ENCODE data around the gene YIPF7. TPM values are rescaled to one million over a fixed set of nuclear protein-coding genes. Genes with fewer than 3 reads are reported as not detected.
A peak's percentile ranks its signal among the peaks of the same experiment; 100 is the strongest.

The YIPF7 gene
- total RNA-seq = not detected in 2 replicates

DNA sequence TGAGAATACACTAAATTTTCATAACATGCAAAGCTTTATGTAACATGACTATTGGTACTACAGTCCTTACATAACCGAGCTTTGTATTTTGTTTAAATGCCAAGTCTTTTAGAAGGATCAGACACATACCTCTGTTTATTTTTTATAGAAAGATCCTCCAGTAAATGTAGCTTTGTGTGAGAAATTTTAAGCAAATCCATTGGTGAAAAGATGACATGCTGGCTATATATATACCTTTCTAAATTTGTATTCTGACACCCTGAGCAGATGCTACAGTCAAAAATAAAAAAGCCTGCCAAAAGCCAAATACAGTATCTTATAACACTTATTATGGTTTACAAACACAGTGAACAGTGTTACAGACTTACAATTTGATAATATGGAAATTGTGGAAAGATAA, at the start of gene YIPF7:
TSS of gene YIPF7 (minus strand) at position 201 of the 400 bp plus-strand sequence. CDS start 1,525 bp downstream, outside the sequence.
- DNase-seq (ENCODE audit: low read depth, low spot score) = no peak

DNA sequence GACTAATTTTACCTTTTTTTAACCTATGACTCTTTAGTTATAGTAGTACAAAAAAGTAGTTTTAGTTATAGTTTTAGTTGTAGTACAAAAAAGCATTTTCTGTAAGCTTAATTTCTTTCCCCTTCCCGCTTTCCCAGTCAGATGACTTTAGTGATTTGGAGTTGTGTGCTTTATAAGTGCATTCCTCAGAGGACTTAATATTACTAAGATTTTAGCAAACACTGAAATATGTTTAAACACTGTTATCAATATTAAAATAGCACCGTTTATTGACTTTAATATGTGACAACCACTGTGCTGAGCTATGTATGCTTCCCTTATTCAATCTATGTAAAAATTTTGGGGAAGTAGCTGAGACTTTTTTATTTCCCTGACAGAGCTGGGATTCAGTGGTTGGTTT, 49.6 kb upstream of the YIPF7 start:
- DNase-seq (ENCODE audit: low read depth, low spot score) = no peak

DNA sequence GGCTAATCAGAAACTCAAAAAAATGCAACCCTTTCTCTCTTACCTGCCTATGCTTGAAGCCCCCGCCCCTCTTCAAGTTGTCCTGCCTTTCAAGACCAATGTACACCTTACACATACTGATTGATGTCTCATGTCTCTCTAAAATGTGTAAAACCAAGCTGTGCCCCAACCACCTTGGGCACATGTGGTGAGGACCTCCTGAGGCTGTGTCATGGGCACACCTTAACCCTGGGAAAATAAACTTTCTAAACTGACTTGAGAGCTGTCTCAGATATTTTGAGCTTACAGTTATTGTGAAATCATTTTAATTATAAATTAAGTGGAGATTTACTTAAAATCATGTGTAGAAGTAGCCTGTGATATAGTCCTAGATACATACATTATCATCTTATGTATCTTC, 49.0 kb upstream of the YIPF7 start:
- no peak for DNase-seq (ENCODE audit: low read depth, low spot score)

DNA sequence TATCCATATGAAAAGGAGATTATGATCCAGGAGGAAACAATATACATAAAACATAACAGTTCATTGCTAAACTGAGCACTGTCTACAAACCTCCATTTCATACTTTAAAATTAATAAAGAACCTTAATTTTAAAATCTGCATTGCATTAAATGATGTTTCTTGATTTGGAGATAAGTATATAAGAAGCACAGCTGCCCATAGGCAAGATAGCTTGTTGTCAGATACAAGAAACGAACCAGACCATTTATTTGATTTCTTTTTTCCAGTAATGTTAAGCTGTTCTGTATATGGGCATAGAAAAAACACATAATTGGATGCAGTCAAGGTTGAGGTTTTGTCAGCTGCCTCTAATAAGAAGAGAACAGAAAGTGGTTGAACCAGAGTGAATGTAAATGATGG, 33.2 kb upstream of the YIPF7 start:
- DNase-seq (ENCODE audit: low read depth, low spot score) = no peak

DNA sequence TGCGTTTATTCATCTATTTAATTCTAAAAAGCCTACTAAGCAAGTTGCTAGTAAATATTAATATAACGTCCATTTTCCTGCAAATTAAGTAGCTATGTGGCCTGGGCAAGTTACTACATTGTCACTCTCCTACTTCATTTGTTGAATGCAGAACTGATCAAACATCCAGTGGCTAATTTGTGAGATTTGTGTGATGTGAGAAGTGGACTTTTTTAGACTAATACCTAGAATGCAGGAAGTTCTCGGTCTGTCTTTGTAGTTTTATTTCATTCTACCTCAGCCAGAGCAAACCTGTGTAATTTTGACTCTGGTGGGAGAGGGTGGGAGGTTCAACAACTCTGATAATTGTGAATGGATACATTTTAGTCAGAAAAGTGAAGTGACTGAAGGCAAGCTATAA, 27.6 kb upstream of the YIPF7 start:
- no peak for DNase-seq (ENCODE audit: low read depth, low spot score)

DNA sequence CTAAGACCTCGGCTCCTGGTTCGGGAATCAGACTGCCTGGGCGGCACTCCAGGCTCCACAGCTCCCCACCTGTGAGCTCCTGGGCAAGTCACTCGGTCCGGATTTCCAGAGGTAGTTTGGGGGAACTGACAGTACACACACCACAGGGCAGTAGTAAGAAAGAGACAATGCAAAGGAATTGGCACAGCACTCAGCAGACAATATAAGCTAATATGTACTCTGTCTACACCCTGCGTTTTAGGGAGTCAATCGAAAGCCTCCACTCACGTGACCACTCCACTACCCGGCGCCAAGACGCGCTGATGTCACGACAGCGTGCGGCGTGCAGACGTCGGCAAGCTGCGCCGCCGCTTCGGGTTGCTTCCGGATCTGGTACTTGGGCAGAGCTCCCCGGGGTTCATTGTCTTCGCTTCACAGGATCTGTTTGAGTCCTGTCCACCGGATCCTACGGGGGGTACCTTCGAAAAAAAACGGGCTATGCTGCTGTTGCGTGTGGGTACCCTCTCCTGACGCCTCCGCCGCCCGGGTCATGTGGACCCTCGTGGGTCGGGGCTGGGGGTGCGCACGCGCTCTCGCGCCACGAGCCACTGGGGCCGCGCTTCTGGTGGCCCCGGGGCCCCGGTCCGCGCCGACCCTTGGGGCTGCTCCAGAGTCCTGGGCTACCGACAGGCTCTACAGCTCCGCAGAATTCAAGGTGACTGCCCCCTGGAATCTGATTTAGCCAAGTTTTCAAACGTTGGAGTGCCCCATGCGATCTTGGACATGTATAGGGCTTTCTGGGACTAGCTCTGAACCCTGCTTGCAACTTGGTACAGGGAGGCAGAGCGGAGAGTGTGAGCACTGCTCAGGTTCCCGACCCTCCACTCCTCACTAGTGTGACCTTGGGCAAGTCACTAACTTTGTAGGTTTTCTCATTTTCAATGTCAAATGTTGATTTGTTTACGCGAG, 26.9 kb upstream of the YIPF7 start, which contains the start of gene GUF1:
TSS of gene GUF1 (plus strand) at position 327 of the 948 bp plus-strand sequence. CDS start at position 530, 203 bp downstream.
- peak; percentile 68 for DNase-seq (ENCODE audit: low read depth, low spot score)

DNA sequence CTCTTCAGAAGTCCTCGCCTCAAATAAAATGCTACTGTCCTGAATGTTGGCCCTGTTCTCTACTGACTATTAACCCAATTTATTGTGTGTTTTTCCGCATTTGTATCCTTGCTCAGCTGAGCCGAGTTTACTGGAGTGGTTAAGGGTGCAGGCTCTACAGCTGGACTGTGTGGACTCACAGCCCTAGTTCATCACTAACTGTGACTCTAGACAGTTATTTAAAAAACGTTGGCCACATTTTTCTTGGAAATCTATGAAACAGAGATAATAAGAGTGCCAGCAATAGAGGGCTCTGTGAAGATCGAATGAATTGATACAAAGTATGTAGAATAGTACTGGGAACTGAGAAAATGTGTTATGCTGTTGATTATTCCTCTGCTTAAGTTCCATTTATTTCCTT, 23.9 kb upstream of the YIPF7 start:
- DNase-seq (ENCODE audit: low read depth, low spot score) = no peak

DNA sequence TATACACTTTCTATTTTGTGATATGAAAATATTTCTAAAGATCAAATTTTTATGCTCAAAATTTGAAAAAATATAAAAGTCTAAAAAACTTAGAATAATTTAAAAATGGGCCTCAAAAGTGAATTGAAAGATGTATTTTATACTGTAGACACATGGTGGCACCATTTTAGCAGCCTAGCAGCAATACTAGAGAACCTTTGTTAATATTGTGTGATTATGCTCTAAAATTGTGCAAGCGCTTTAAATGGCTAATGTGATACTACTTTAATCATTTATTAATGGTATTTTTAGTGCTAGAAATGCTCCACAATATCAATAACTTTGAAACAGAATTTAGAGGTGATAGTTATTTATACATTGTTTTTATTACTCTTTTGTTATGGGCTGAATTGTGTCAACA, 23.0 kb upstream of the YIPF7 start:
- DNase-seq (ENCODE audit: low read depth, low spot score) = no peak

DNA sequence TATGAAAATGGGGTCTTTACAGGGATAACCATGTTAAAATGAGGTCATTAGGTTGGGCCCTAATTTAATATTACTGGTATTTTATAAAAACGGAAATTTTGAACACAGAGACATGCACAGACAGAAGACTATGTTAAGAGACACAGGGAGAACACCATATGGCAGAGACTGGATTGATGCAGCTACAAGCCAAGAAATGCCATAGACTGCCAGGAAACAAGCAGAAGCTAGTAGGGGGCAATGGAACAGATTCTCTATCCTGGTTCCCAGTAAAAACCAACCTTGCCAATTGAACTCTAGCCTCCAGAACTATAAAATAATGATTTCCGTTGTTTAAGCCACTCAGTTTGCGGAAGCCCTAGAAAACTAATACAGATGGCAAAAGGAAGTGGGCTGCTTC, 20.2 kb upstream of the YIPF7 start:
- no peak for DNase-seq (ENCODE audit: low read depth, low spot score)

DNA sequence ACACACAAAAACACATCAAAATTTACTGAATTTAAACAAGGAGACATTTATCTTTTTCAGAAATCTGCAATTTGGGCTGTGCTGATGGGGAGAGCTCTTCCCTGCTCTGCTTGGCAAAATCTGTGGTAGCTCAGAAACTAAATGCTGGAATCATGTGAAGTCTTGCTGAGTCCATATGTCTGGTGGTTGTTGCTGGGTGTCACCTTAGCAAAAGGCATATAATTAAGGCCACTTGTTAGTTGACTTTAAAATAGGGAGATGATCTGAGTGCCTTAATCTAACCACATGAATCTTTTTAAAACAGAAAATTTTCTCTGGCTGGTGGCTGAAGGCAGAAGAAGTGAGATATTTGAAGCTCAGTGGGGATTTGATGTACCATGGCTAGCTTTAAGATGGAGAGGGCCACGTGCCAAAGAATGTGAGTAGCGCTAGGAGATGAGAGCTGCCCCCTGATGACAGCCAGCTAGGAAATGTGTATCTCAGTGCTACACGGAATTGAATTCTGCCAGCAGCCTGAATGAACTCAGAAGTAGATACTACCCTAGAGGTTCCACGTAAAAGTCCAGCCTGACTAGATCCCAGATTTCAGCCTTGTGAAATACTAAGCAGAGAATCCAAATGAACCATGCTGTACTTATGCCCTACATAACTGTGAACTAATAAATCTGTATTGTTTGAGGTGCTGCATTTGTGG, 19.2 kb upstream of the YIPF7 start:
- DNase-seq (ENCODE audit: low read depth, low spot score) = no peak

DNA sequence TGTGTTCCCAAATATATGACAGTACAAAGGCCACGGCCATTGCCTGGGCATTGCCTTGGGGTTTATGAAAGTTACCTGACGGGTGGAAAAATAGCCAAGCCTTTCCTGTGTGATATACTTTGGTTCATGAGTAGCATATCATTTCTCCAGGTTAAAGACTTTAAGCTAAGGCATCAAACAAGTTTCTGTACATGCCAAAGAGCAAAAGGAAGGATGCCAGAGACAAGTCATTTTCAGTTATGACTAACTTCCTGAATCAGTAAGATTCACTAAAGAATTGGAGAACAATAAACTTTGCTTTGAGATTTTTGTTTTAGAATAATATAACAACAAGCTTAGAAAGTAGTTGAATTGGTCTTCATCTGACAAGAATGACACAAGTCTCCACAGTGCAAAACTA, 17.1 kb upstream of the YIPF7 start:
- no peak for DNase-seq (ENCODE audit: low read depth, low spot score)

DNA sequence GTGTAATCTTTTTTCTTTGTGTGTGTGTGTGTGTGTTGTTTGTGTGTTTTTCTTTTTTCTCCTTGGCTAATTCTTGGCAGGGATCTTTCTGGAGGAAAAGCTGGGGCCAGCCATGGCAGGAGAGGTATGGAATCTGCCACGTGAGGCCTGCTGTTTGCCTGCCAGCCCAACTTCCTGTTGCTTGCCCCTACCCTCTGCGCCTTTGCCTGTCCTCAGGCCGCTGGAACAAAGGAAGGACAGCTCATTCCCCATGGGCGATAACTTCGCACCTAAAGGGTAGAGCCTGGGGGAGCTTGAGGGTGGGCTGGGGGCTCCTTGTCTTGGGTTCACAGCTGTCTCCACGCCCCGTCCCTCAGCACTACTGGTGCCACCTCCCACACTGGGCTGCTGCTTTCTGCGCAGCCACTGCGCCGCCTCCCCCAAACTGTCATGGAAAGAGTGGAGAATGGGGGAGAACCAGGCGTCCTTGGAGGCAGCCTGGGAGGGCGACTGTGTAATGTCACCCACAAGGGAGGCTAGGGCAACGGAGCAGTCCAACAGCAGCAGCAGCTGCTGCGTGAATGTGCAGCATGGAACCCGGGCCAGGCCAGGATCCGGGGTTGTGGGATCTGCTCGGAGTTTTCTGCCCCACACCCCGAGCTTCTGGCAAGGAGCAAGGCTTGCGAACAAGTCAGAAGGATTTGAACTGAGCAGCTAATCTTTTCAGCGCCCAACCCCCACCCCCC, 12.3 kb upstream of the YIPF7 start:
- no peak for DNase-seq (ENCODE audit: low read depth, low spot score)

DNA sequence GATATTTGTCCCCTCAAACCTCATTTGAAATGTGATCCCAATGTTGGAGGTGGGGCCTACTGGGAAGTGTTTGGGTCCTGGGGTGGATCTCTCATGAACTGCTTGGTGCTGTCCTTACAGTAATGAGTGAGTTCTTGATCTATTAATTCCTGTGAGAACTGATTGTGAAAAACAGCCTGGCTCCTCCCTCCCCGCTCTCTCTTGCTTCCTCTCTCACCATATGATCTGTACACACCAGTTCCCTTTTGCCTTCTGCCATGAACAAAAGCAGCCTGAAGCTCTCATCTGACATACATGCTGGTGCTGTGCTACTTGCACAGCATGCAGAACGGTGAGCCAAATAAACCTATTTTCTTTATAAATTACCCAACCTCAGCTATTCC, 11.2 kb upstream of the YIPF7 start:
- DNase-seq (ENCODE audit: low read depth, low spot score) = no peak

DNA sequence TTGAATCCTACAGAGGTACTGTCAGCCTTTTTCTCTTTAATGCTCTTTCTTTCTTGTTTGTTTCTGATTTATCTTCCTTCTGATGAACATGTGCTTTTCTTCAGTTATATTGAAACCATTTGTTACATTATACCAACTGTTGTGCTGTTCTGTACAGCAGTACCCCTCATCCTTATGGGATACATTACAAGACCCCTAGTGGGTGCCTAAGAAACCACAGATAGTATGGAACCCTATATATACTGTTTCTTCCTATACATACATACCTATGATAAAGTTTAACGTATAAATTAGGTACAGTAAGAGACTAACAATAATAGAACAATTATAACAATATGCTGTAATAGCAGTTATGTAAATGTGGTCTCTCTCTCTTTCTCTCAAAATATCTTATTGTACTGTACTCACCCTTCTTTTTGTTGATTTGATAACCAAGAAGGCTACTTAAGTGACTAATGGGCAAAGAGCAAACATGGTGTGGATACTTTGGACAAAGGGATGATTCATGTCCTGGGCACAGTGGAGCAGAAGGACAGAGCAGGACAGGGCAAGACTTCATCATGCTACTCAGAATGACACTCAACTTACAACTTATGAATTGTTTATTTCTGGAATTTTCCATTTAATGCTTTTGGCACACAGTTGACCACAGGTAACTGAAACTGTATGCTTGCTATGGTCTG, 10.7 kb upstream of the YIPF7 start:
- DNase-seq (ENCODE audit: low read depth, low spot score) = no peak

DNA sequence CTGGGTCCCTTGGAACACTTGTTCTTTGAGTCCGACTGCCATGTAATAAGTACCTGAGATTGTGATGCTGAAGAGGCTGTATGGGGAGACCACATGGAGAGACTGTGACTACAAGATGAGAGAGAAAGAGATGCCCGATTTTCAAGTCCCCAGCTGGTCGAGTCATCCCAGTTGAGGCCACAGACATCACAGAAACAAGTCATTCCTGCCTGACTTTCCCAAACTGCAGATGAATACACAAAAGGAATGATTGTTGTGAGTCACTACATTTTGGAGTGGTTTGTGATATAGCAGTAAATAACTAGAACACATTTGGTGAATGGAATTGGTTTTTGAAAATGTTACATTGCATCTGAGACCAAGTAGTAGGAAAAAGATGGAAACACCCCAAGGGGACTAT, 9.0 kb upstream of the YIPF7 start:
- DNase-seq (ENCODE audit: low read depth, low spot score) = no peak

DNA sequence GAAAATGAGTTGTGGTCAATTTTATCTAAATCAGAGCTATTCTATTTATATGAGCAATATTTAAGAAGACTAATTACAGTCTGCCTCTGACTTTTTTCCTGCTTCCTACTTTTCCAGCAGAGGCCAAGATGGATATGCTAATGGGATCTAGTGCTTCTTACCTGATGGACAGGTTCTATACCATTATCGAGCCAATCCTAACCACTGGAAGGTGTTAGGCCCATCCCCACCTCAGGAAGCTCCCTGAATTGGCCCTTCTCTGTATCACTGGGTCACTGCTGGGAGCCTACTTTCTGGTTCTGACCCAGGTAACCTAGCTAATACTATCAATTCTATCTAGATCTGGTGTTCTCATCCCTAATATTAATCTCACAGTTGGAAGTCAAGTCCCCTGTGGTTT, 577 bp upstream of the YIPF7 start:
- DNase-seq (ENCODE audit: low read depth, low spot score) = no peak

DNA sequence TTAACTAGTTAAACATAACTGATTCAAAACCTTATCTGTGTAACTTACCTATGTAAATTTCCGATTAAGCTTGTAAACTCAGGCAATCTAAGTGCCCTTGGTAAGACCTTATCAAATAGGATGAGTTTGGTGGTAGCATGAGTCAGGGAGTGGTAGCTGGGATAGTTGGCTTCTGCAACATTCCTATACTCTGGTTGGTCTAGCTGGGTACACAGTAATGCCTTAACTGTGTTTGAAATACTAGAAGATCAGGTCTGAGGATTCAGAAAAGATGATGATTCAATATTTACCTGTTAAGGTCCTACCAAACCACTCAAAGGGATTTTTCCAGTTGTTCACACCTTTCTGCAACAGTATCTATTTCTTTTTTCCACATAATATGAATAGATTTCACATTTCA, 5.3 kb downstream of the YIPF7 start:
- DNase-seq (ENCODE audit: low read depth, low spot score) = no peak

DNA sequence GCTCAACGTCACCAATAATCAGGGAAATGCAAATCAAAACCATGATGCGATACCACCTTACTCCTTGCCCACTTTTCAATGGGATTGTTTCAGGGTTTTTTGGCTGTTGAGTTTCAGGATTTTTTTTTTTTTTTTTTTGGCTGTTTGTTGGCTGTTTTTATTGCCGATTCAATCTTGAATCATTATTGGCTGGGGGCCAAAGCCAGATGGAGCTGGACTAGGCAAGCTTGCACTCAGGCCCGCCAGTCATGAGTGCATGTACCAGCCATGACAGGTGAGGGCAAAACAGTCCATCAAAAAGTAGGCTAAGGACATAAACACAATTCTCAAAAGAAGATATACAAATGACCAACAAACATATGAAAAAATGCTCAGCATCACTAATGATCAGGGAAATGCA, 13.3 kb downstream of the YIPF7 start:
- DNase-seq (ENCODE audit: low read depth, low spot score) = no peak

DNA sequence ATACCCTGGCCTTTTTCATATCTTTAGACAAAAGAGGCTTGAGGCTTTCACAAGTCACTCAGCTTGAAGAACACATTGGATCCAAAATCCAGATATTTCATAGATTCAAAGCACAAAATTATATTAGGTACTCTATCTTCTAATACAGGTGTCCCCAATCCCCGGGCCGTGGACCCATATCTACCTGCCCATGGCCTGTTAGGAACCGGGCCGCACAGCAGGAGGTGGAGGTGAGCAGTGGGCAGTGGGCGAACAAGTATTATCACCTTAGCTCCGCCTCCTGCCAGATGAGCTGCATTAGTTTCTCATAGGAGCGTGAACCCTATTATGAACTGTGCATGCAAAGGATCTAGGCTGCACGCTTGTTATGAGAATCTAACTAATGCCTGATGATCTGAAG, 18.7 kb downstream of the YIPF7 start:
- DNase-seq (ENCODE audit: low read depth, low spot score) = no peak

DNA sequence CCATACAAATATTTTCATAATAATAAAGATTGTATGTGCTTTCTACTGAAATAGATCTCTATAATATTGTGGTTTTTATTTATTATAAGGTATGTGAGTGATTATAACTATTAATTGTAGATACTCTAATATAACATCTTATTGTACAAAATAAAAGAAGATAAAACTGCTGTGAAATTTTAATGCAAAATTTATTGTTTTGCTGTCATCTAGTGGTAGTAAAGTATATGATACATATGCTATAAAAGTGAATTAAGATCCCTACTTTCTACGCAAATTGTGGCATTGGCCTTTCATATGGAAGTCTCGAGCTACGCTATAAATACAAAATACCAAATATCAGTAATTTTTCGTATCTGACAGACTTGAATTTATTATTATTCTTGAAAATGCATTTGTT, 19.3 kb downstream of the YIPF7 start:
- no peak for DNase-seq (ENCODE audit: low read depth, low spot score)

DNA sequence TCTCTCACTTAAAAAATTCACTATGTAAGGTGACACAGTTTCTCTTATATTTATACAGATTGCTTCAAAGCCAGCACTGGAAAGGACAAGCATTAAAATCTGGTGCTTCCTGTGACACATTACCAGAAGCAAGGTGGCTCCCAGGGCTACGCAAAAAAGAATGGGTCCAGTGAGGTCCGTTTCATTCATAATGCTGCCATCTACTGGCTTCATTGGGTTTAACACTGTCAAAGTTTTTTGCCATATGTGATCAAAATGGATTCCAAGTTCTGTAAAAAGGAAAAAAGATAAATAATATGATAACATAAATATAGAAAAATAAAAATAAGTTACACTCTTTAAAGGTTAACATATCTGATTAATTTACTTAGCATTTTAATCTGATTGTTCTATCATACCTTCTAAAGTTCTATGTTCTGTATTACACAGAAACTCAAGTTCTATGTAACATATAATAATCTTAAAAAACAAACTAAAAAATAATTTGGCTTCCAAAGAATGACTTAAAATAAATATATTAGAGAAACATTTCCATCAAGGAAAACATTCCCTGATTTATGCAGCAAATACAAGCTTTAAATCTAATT, 22.1 kb downstream of the YIPF7 start:
- DNase-seq (ENCODE audit: low read depth, low spot score) = peak; percentile 3
